Right lobe of liver (tissue), 6 donors: ENCODE measurements around the gene PCNT. TPM values are rescaled to one million over a fixed set of nuclear protein-coding genes. Genes with fewer than 3 reads are reported as not detected.

ENCODE experiments used
- ATAC-seq, 4 donors: fragments of 200-7000 bp; cut with Tn5 transposase; one replicate each; pipeline ENCODE4 v1.9.1; 2020; ENCODE audit warnings: mild to moderate bottlenecking in 4 of 4, moderate library complexity in 4 of 4
- DNase-seq, 3 donors: peaks; one replicate each; pipeline ENCODE4 v3.0.0-alpha.2; 2020
- H3K27ac ChIP-seq, 3 donors: fragments of 200-600 bp; one replicate each; pipeline ENCODE4 v1.8.0; 2022
- H3K27me3 ChIP-seq, 2 donors: fragments of 200-600 bp; one replicate each; pipeline ENCODE4 v1.8.0; 2022
- H3K36me3 ChIP-seq, 4 donors: fragments of 200-600 bp; sonication (generic) in 1 of 4; one replicate each; pipeline versions ENCODE4 v1.5.1 to v1.8.0; 2017 to 2022; ENCODE audit warnings: control low read depth in 1 of 4
- H3K4me1 ChIP-seq, 4 donors: fragments of 200-600 bp; sonication (generic) in 1 of 4; one replicate each; pipeline versions ENCODE4 v1.5.1 to v1.8.0; 2017 to 2022; ENCODE audit warnings: control low read depth in 1 of 4
- H3K4me3 ChIP-seq, 3 donors: fragments of 200-600 bp; one replicate each; pipeline ENCODE4 v1.8.0; 2022
- H3K9me3 ChIP-seq, 4 donors: fragments of 200-600 bp; sonication (generic) in 1 of 4; one replicate each; pipeline versions ENCODE4 v1.5.1 to v1.8.0; 2017 to 2022; ENCODE audit warnings: control low read depth in 1 of 4
- POLR2A ChIP-seq: fragments of 450-650 bp; IDR thresholded peaks from one replicate; pipeline ENCODE4 v1.6.1; 2017; ENCODE audit warnings: antibody characterized with exemption, mild to moderate bottlenecking
- WGBS: methylation state at CpG from one replicate; pipeline ENCODE4 v1.1.6; 2018; ENCODE audit warnings: low coverage, low lambda C conversion rate; ENCODE audit not compliant: insufficient coverage; ENCODE audit errors: missing lambda C conversion rate; 5-methylcytosine and 5-hydroxymethylcytosine counted together
- intact Hi-C, 2 donors: fragments of 100-400 bp; cut with DNase I; formaldehyde crosslinking; loops; one replicate each; pipeline versions ENCODE4 v1.11.2 to v1.14.1; 2022
- total RNA-seq, 6 experiments: library from RNA; depleted of rRNA in 2 of 6; stranded (reverse); fragments of >200 nt in 2 of 6; fragmentation: NEBNext Ultra II Directional in 3 of 6; extraction: Animal tissue kit (Norgen Biotek cat#: 25700) in 3 of 6; gene quantifications; one replicate each; pipeline versions ENCODE4 v1.1.0 to v1.2.4, GENCODE V29; 2016 to 2023
- TF ChIP-seq, protein P1 (sequence below), 4 donors: fragments of 200-600 bp in 3 of 4; fragments of 450-650 bp in 1 of 4; IDR thresholded peaks; one replicate each; pipeline versions ENCODE4 v1.5.1 to v1.8.0; 2016 to 2022; ENCODE audit warnings: antibody characterized with exemption in 4 of 4, mild to moderate bottlenecking in 2 of 4
- donor health status: DM: no; HTN: yes; CAD: no.
- donor health status: DM: no; HTN: no; CAD: no.
- donor health status: DM: no; HTN: no; CAD: no.
- donor health status: DM: no; HTN: yes; CAD: no.
- donor health status: DM: no; HTN: yes; CAD: no.

Gene PCNT
- total RNA-seq, 6 experiments from 2014 or later = 9.9 to 18.2 (median 14.1) TPM

DNA sequence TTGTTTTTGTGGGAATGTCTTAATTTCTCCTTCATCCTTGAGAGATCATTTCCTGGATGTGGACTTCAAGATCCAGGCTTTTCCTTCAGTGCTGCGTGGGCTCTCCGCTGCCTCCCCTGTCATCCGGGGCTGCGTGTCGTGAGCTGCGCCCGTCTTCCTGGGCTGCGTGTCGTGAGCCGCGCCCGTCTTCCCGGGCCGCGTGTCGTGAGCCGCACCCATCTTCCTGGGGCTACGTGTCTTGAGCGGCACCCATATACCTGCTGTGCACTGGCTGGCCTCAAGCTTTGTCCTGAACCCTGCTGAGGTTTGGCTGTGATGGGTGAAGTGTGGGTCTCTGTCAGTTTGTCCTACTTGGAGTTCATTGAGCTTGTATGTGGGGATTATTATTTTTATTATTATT lies 55.1 kb downstream of the PCNT start:
- intact Hi-C loops = no loop called here
- Histone ChIP-seq H3K9me3 (no peaks in the 10 kb centered on the region), H3K27ac (no peak overlapping the region), H3K4me1 (no peaks in the 10 kb centered on the region), H3K27me3 (no peaks in the 10 kb centered on the region), H3K4me3 (no peak overlapping the region), H3K36me3 (no peaks in the 10 kb centered on the region)
- TF ChIP-seq, protein P1, sequence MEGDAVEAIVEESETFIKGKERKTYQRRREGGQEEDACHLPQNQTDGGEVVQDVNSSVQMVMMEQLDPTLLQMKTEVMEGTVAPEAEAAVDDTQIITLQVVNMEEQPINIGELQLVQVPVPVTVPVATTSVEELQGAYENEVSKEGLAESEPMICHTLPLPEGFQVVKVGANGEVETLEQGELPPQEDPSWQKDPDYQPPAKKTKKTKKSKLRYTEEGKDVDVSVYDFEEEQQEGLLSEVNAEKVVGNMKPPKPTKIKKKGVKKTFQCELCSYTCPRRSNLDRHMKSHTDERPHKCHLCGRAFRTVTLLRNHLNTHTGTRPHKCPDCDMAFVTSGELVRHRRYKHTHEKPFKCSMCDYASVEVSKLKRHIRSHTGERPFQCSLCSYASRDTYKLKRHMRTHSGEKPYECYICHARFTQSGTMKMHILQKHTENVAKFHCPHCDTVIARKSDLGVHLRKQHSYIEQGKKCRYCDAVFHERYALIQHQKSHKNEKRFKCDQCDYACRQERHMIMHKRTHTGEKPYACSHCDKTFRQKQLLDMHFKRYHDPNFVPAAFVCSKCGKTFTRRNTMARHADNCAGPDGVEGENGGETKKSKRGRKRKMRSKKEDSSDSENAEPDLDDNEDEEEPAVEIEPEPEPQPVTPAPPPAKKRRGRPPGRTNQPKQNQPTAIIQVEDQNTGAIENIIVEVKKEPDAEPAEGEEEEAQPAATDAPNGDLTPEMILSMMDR (IDR thresholded peaks at IDR 0.05) = no peak
- no peak for TF ChIP-seq POLR2A
- ATAC-seq (no peak), DNase-seq (no peak)
- no CpG with 5 or more reads among the region's 19 CpGs for WGBS

DNA sequence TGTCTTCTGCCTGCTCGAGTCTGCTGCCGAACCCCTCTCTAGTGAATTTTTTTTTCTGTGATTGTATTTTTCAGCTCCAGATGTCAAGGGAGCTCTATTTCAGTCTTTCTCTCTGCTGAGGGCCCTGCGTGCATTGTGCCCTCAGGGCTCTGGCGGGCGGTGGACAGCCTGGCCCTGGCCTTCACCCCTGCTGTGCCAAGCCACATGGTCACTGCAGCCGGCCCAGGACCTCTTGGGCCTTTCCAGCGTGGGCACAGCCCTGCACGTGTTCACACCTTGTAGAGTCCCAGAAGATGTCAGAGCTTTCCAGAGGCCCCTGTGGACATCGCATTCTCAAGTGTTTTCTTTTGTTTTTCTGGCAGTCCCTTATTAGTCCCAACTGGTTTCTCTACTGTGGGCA lies 55.7 kb downstream of the PCNT start:
- H3K4me3 ChIP-seq = no peak overlapping the region
- intact Hi-C loops = no loop called here
- H3K36me3 ChIP-seq = no peaks in the 10 kb centered on the region
- TF ChIP-seq, protein P1 (IDR thresholded peaks at IDR 0.05) = no peak
- no peak for TF ChIP-seq POLR2A
- H3K4me1 ChIP-seq = no peaks in the 10 kb centered on the region
- H3K9me3 ChIP-seq = no peaks in the 10 kb centered on the region
- ATAC-seq (peak in 1 of 4 donors; percentile 28), DNase-seq (no peak)
- 93% methylated on average over 7 of the region's 9 CpGs for WGBS
- H3K27me3 ChIP-seq = no peaks in the 10 kb centered on the region
- H3K27ac ChIP-seq = no peak overlapping the region

DNA sequence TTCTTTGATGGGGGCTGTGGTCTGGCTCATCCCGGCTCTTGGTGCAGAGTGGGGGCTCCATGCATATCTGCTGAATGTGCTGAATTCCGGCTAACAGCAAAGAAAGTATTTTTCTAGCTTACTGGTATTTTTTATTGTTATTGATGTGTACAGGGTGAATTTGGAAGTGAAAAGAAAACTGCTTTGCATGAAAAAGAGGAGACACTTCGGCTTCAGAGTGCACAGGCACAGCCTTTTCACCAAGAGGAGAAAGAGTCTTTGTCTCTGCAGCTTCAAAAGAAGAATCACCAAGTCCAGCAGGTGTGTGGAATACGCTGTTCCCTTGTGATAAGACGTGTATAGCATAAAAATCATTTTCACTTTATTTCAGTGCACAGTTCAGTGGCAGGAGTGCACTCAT lies 57.6 kb downstream of the PCNT start:
- H3K27ac ChIP-seq = no peak overlapping the region
- H3K36me3 ChIP-seq = peaks cover 0 to 4% (median 0%) of the 10 kb centered on the region in 4 donors
- no peaks in the 10 kb centered on the region for H3K4me1 ChIP-seq
- no peaks in the 10 kb centered on the region for H3K27me3 ChIP-seq
- TF ChIP-seq POLR2A = no peak
- TF ChIP-seq, protein P1 (IDR thresholded peaks at IDR 0.05) = no peak
- WGBS = 96% methylated on average over 3 of the region's 5 CpGs
- H3K9me3 ChIP-seq = no peaks in the 10 kb centered on the region
- DNase-seq (no peak), ATAC-seq (no peak)
- H3K4me3 ChIP-seq = no peak overlapping the region
- intact Hi-C loops = no loop called here

DNA sequence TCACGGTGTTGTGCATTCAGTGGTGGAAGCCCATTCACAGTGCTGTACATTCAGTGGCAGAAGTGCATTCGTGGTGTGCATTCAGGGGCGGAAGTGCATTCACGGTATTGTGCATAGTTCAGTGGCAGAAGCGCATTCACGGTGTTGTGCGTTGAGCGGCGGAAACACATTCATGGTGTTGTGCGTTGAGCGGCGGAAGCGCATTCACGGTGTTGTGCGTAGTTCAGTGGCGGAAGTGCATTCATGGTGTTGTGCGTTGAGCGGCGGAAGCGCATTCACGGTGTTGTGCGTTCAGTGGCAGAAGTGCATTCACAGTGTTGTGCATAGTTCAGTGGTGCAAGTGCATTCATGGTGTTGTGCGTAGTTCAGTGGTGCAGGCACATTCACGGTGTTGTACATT lies 60.6 kb downstream of the PCNT start:
- H3K9me3 ChIP-seq = no peaks in the 10 kb centered on the region
- WGBS = over 99% methylated on average over 16 of the region's 24 CpGs
- DNase-seq (no peak), ATAC-seq (no peak)
- intact Hi-C loops = no loop called here
- no peak overlapping the region for H3K4me3 ChIP-seq
- no peaks in the 10 kb centered on the region for H3K4me1 ChIP-seq
- H3K36me3 ChIP-seq = peaks cover 0 to 5% (median 0%) of the 10 kb centered on the region in 4 donors
- TF ChIP-seq POLR2A = no peak
- TF ChIP-seq, protein P1 (IDR thresholded peaks at IDR 0.05) = no peak
- no peak overlapping the region for H3K27ac ChIP-seq
- H3K27me3 ChIP-seq = no peaks in the 10 kb centered on the region
